MM.1S (cell line): ENCODE results near the gene XYLT1.

ENCODE experiments used
- DNase-seq: peaks from one replicate; pipeline ENCODE4 v3.0.0-alpha.2; 2015
- H2AFZ ChIP-seq: fragments of 300-600 bp; sonication (generic); 2 replicates; pipeline ENCODE4 v1.6.0; 2016; ENCODE audit warnings: antibody characterized with exemption, low read length
- H3F3A ChIP-seq: fragments of 300-600 bp; sonication (generic); 2 replicates; pipeline ENCODE4 v1.6.1; 2016; ENCODE audit warnings: mild to moderate bottlenecking, antibody characterized with exemption, low read length, moderate library complexity, mixed read lengths; ENCODE audit not compliant: insufficient read depth
- H3K27ac ChIP-seq: fragments of 300-600 bp; sonication (generic); 2 replicates; pipeline ENCODE4 v1.5.1; 2016; ENCODE audit warnings: mild to moderate bottlenecking, low read length
- H3K27me3 ChIP-seq: fragments of 300-600 bp; sonication (generic); replicated peaks from 2 replicates; pipeline ENCODE4 v1.6.0; 2016; ENCODE audit warnings: low read length; ENCODE audit not compliant: insufficient read depth
- H3K36me3 ChIP-seq: fragments of 300-600 bp; sonication (generic); replicated peaks from 2 replicates; pipeline ENCODE4 v1.6.1; 2016; ENCODE audit warnings: mild to moderate bottlenecking, low read length, mixed read lengths; ENCODE audit not compliant: insufficient read depth
- H3K4me1 ChIP-seq: fragments of 300-600 bp; sonication (generic); 2 replicates; pipeline ENCODE4 v1.6.1; 2016; ENCODE audit warnings: low read length, mixed read lengths
- H3K4me2 ChIP-seq: fragments of 300-600 bp; sonication (generic); 2 replicates; pipeline ENCODE4 v1.6.0; 2016; ENCODE audit warnings: low read depth, low read length
- H3K4me3 ChIP-seq: fragments of 300-600 bp; sonication (generic); 2 replicates; pipeline ENCODE4 v1.5.1; 2016; ENCODE audit warnings: low read length, mixed read lengths
- H3K79me2 ChIP-seq: fragments of 300-600 bp; sonication (generic); 2 replicates; pipeline ENCODE4 v1.6.1; 2016; ENCODE audit warnings: mixed run types, low read length, mixed read lengths
- H3K9ac ChIP-seq: fragments of 300-600 bp; sonication (generic); 2 replicates; pipeline ENCODE4 v1.6.1; 2016; ENCODE audit warnings: low read length, mixed read lengths
- H3K9me2 ChIP-seq: fragments of 300-600 bp; sonication (generic); replicated peaks from 2 replicates; pipeline ENCODE4 v1.6.1; 2016; ENCODE audit warnings: mild to moderate bottlenecking, low read length, mixed read lengths; ENCODE audit not compliant: insufficient read depth
- H3K9me3 ChIP-seq: fragments of 300-600 bp; sonication (generic); replicated peaks from 2 replicates; pipeline ENCODE4 v1.6.1; 2016; ENCODE audit warnings: mild to moderate bottlenecking, low read length, mixed read lengths; ENCODE audit not compliant: insufficient read depth
- H4K20me1 ChIP-seq: fragments of 300-600 bp; sonication (generic); 2 replicates; pipeline ENCODE4 v1.6.1; 2016; ENCODE audit warnings: mild to moderate bottlenecking, low read length, moderate library complexity, mixed read lengths; ENCODE audit not compliant: insufficient read depth
- CTCF ChIP-seq: fragments of 300-600 bp; sonication (generic); IDR thresholded peaks from 2 replicates; pipeline ENCODE4 v1.5.1; 2016; ENCODE audit warnings: antibody characterized with exemption, low read length, mixed read lengths
- EZH2 ChIP-seq: fragments of 300-600 bp; sonication (generic); optimal IDR thresholded peaks from 2 replicates; pipeline ENCODE3; 2017; ENCODE audit warnings: low read depth, mild to moderate bottlenecking, antibody characterized with exemption, low read length, mixed read lengths
- EZH2phosphoT487 ChIP-seq: fragments of 300-600 bp; sonication (generic); IDR thresholded peaks from 2 replicates; pipeline ENCODE4 v1.6.1; 2018; ENCODE audit warnings: antibody characterized with exemption, low read length

Gene XYLT1

GRCh38 chr16:17155485-17155884 lies 315.3 kb downstream of the XYLT1 start:
- H3K9me3 ChIP-seq, result no peaks in the 10 kb centered on the region
- DNase-seq, result no peak
- no peak for TF ChIP-seq CTCF
- no peak for TF ChIP-seq EZH2phosphoT487
- TF ChIP-seq EZH2, result no peak
- no peak overlapping the region for H3K4me3 ChIP-seq
- no peaks in the 10 kb centered on the region for H3K4me1 ChIP-seq
- H3K27me3 ChIP-seq, result no peaks in the 10 kb centered on the region
- no peaks in the 10 kb centered on the region for H3F3A ChIP-seq
- no peaks in the 10 kb centered on the region; the same call in 1 of the 2 replicates for H3K36me3 ChIP-seq
- H3K9me2 ChIP-seq, result no peaks in the 10 kb centered on the region
- no peak overlapping the region for H3K9ac ChIP-seq
- H4K20me1 ChIP-seq, result no peaks in the 10 kb centered on the region
- no peak overlapping the region for H3K27ac ChIP-seq
- no peak overlapping the region for H3K4me2 ChIP-seq
- no peaks in the 10 kb centered on the region for H3K79me2 ChIP-seq
- H2AFZ ChIP-seq, result no peak overlapping the region

- H3K4me3 ChIP-seq, result no peak overlapping the region
- no peaks in the 10 kb centered on the region for H3K9me2 ChIP-seq
- no peaks in the 10 kb centered on the region for H3K79me2 ChIP-seq
- H2AFZ ChIP-seq, result no peak overlapping the region
- H3F3A ChIP-seq, result no peaks in the 10 kb centered on the region
- TF ChIP-seq EZH2phosphoT487, result no peak
- no peak for TF ChIP-seq EZH2
- no peak for TF ChIP-seq CTCF
- H3K9me3 ChIP-seq, result no peaks in the 10 kb centered on the region
- DNase-seq, result no peak
- H3K4me1 ChIP-seq, result no peaks in the 10 kb centered on the region
- H3K36me3 ChIP-seq, result no peaks in the 10 kb centered on the region; the same call in 1 of the 2 replicates
- H3K9ac ChIP-seq, result no peak overlapping the region
- H3K27me3 ChIP-seq, result no peaks in the 10 kb centered on the region
- H3K27ac ChIP-seq, result no peak overlapping the region
- H4K20me1 ChIP-seq, result no peaks in the 10 kb centered on the region
- no peak overlapping the region for H3K4me2 ChIP-seq
Observed at GRCh38 chr16:17154981-17155380, 315.8 kb downstream of the XYLT1 start.

GRCh38 chr16:17152311-17152710 lies 318.4 kb downstream of the XYLT1 start:
- Histone ChIP-seq H3K27me3 (no peaks in the 10 kb centered on the region), H2AFZ (no peak overlapping the region), H3K4me3 (no peak overlapping the region), H3F3A (no peaks in the 10 kb centered on the region), H3K4me1 (no peaks in the 10 kb centered on the region), H3K27ac (no peak overlapping the region), H3K9me3 (no peaks in the 10 kb centered on the region), H3K79me2 (no peaks in the 10 kb centered on the region), H3K36me3 (no peaks in the 10 kb centered on the region; the same call in 1 of the 2 replicates), H3K4me2 (no peak overlapping the region), H4K20me1 (no peaks in the 10 kb centered on the region), H3K9me2 (no peaks in the 10 kb centered on the region), H3K9ac (no peak overlapping the region)
- no peak for TF ChIP-seq EZH2
- TF ChIP-seq EZH2phosphoT487, result no peak
- TF ChIP-seq CTCF, result no peak
- DNase-seq, result no peak
